ENCODE results near the gene NETO1.

GRCh38 chr18:72846736-72847533 lies 20.9 kb downstream of the NETO1 start:
- TF ChIP-seq CTCF (IDR thresholded peaks at IDR 0.05) (no peak), POLR2AphosphoS5 (IDR thresholded peaks at IDR 0.05) (no peak), POLR2A (IDR thresholded peaks at IDR 0.05) (no peak)
